HT-29 (cell line): ENCODE measurements around the gene SUMO3. TPM values are rescaled to one million over a fixed set of nuclear protein-coding genes. Genes with fewer than 3 reads are reported as not detected.
"Not testable (repeated sequence)": the region's sequence is repeated elsewhere in the genome, so short reads cannot be mapped to it uniquely, and the experiment has no call there.

Experiments used
- DNase-seq: peaks from one replicate; pipeline ENCODE4 v3.0.0-alpha.2; 2015; ENCODE audit warnings: low spot score
- total RNA-seq: library from RNA; depleted of rRNA; stranded (reverse); fragments of >200 nt; shearing (Covaris generic); gene quantifications from 2 replicates; pipeline ENCODE4 v1.2.3, GENCODE V29; 2014

The SUMO3 gene
- total RNA-seq, 1 experiment from 2014 or later = 90.3 TPM

- DNase-seq = no peak
Observed at GRCh38 chr21:44847261-44848056, 29.6 kb upstream of the SUMO3 start.

GRCh38 chr21:44846485-44847260 lies 28.8 kb upstream of the SUMO3 start:
- DNase-seq = peak; percentile 33

GRCh38 chr21:44846224-44846484 lies 28.3 kb upstream of the SUMO3 start:
- DNase-seq = no peak

GRCh38 chr21:44845418-44846223 lies 27.8 kb upstream of the SUMO3 start:
- DNase-seq = peak; percentile 30

GRCh38 chr21:44844256-44844655 lies 26.4 kb upstream of the SUMO3 start:
- DNase-seq = no peak

- no peak for DNase-seq
Observed at GRCh38 chr21:44842721-44843445, 25.0 kb upstream of the SUMO3 start.

GRCh38 chr21:44842087-44842486 lies 24.2 kb upstream of the SUMO3 start:
- DNase-seq = no peak

- DNase-seq = no peak
Observed at GRCh38 chr21:44840771-44841170, 22.9 kb upstream of the SUMO3 start.

- DNase-seq = no peak
Observed at GRCh38 chr21:44838951-44839350, 21.1 kb upstream of the SUMO3 start.

- no peak for DNase-seq
Observed at GRCh38 chr21:44838039-44838895, 20.4 kb upstream of the SUMO3 start.

- no peak for DNase-seq
Observed at GRCh38 chr21:44837537-44837936, 19.7 kb upstream of the SUMO3 start.

GRCh38 chr21:44836666-44837471 lies 19.0 kb upstream of the SUMO3 start:
- DNase-seq = peak; percentile 45

- no peak for DNase-seq
Observed at GRCh38 chr21:44836349-44836665, 18.4 kb upstream of the SUMO3 start.

- no peak for DNase-seq
Observed at GRCh38 chr21:44835647-44835973, 17.7 kb upstream of the SUMO3 start.

- DNase-seq = no peak
Observed at GRCh38 chr21:44834951-44835646, 17.2 kb upstream of the SUMO3 start.

- DNase-seq = no peak
Observed at GRCh38 chr21:44834231-44834950, 16.5 kb upstream of the SUMO3 start.

GRCh38 chr21:44833663-44834062 lies 15.8 kb upstream of the SUMO3 start:
- DNase-seq = no peak

- DNase-seq = not testable (repeated sequence)
Observed at GRCh38 chr21:44832516-44833255, 14.8 kb upstream of the SUMO3 start.
